Keratinocyte (primary cell): ENCODE data around the gene NKAPD1. TPM values are rescaled to one million over a fixed set of nuclear protein-coding genes. Genes with fewer than 3 reads are reported as not detected.

Experiments
- DNase-seq: peaks from one replicate; pipeline ENCODE4 v3.0.0-alpha.2; 2011; ENCODE audit warnings: low read depth, missing footprints, low spot score
- FAIRE-seq: peaks from 2 replicates; lab custom pipeline; 2011; peaks lifted over from hg19 to GRCh38; lab: Jason Lieb, UNC
- H2AFZ ChIP-seq: 2 replicates; pipeline ENCODE4 v1.6.0; 2012; ENCODE audit warnings: low read length, control low read depth, inconsistent platforms; ENCODE audit not compliant: control insufficient read depth
- H3K27ac ChIP-seq: 2 replicates; pipeline ENCODE4 v1.5.1; 2011; ENCODE audit warnings: low read length; ENCODE audit not compliant: control insufficient read depth, insufficient read depth
- H3K27me3 ChIP-seq: 3 replicates; pipeline ENCODE4 v1.6.0; 2011; ENCODE audit warnings: low read length; ENCODE audit not compliant: control insufficient read depth, insufficient read depth; ENCODE audit errors: extremely low read depth
- H3K36me3 ChIP-seq, 2 experiments: 2 replicates in 1 of 2; 3 replicates in 1 of 2; pipeline ENCODE4 v1.5.1; 2011; ENCODE audit warnings: low read length in 2 of 2, mild to moderate bottlenecking in 1 of 2; ENCODE audit not compliant: control insufficient read depth in 2 of 2, insufficient read depth in 2 of 2; ENCODE audit errors: extremely low read depth in 1 of 2
- H3K4me1 ChIP-seq: 3 replicates; pipeline ENCODE4 v1.5.1; 2011; ENCODE audit warnings: low read length; ENCODE audit not compliant: control insufficient read depth, insufficient read depth; ENCODE audit errors: extremely low read depth
- H3K4me2 ChIP-seq: 3 replicates; pipeline ENCODE4 v1.6.0; 2011; ENCODE audit warnings: low read depth, low read length; ENCODE audit not compliant: control insufficient read depth, insufficient read depth; ENCODE audit errors: extremely low read depth
- H3K4me3 ChIP-seq, 3 experiments: fragments of 200-600 bp in 1 of 3; sonication (generic) in 1 of 3; 2 replicates in 2 of 3; 3 replicates in 1 of 3; pipeline ENCODE4 v1.5.1; 2011 to 2016; ENCODE audit warnings: low read length in 3 of 3, mild to moderate bottlenecking in 3 of 3, control low read depth in 2 of 3, inconsistent platforms in 1 of 3, low read depth in 1 of 3, mixed read lengths in 1 of 3, mixed run types in 1 of 3, moderate library complexity in 1 of 3; ENCODE audit not compliant: control insufficient read depth in 2 of 3, insufficient read depth in 2 of 3; ENCODE audit errors: extremely low read depth in 1 of 3
- H3K79me2 ChIP-seq: 2 replicates; pipeline ENCODE4 v1.6.0; 2012; ENCODE audit warnings: low read length; ENCODE audit not compliant: control insufficient read depth, insufficient read depth
- H3K9ac ChIP-seq: 3 replicates; pipeline ENCODE4 v1.6.0; 2011; ENCODE audit warnings: low read length; ENCODE audit not compliant: control insufficient read depth, insufficient read depth; ENCODE audit errors: extremely low read depth
- H3K9me1 ChIP-seq: 3 replicates; pipeline ENCODE4 v1.6.0; 2011; ENCODE audit warnings: low read length; ENCODE audit not compliant: control insufficient read depth, insufficient read depth; ENCODE audit errors: extremely low read depth
- H3K9me3 ChIP-seq: 2 replicates; pipeline ENCODE4 v1.5.1; 2012; ENCODE audit warnings: low read depth, low read length; ENCODE audit not compliant: control insufficient read depth
- H4K20me1 ChIP-seq: 3 replicates; pipeline ENCODE4 v1.6.0; 2011; ENCODE audit warnings: low read length; ENCODE audit not compliant: control insufficient read depth, insufficient read depth; ENCODE audit errors: extremely low read depth
- CTCF ChIP-seq, 3 experiments: IDR thresholded peaks in 1 of 3; conservative IDR thresholded peaks in 1 of 3; optimal IDR thresholded peaks in 1 of 3; 2 replicates in 2 of 3; 3 replicates in 1 of 3; pipeline versions ENCODE3 to v1.5.1; 2011; ENCODE audit warnings: low read length in 3 of 3, mild to moderate bottlenecking in 3 of 3, moderate library complexity in 2 of 3, control low read depth in 1 of 3, inconsistent platforms in 1 of 3; ENCODE audit not compliant: insufficient read depth in 2 of 3; ENCODE audit errors: extremely low read depth in 1 of 3
- EZH2 ChIP-seq: IDR thresholded peaks from one replicate; pipeline ENCODE4 v1.6.1; 2012; ENCODE audit warnings: inconsistent platforms, mild to moderate bottlenecking, low read length, moderate library complexity
- dilution Hi-C: fragments of 300-500 bp; cut with MboI; formaldehyde crosslinking; loops from one replicate; pipeline ENCODE4 v1.7.0; 2020; ENCODE audit warnings: low sequenced_read_pairs; ENCODE audit not compliant: extremely low pct_ligation_motif_present
- polyA plus RNA-seq, 5 experiments: library from polyadenylated mRNA; depleted of rRNA in 3 of 5; stranded (reverse) in 3 of 5; stranded (forward) in 1 of 5; unstranded in 1 of 5; fragments of >200 nt; gene quantifications; 1 replicate in 1 of 5; 2 replicates in 3 of 5; 3 replicates in 1 of 5; pipeline versions ENCODE4 v1.2.1 to v1.2.3, GENCODE V29; 2011 to 2012; ENCODE audit warnings: missing spikeins in 2 of 5, low read depth in 1 of 5, low replicate concordance in 1 of 5

Gene NKAPD1
- polyA plus RNA-seq, 1 donor (not counting 4 experiments of a cell fraction or from before 2014, with no cell fraction given): 18.9 TPM

GRCh38 chr11:112057170-112057569, 16.9 kb upstream of the NKAPD1 start:
- FAIRE-seq: no peak
- dilution Hi-C loops: no loop called here

GRCh38 chr11:112058103-112058502, 16.0 kb upstream of the NKAPD1 start:
- Histone ChIP-seq H4K20me1 (no peaks in the 10 kb centered on the region), H3K9ac (no peak overlapping the region), H3K79me2 (no peaks in the 10 kb centered on the region), H3K36me3 (peaks cover 8 to 11% of the 10 kb centered on the region in 2 experiments), H3K27me3 (no peaks in the 10 kb centered on the region), H3K9me3 (no peaks in the 10 kb centered on the region), H3K27ac (no peak overlapping the region), H3K4me3 (no peak overlapping the region), H2AFZ (no peak overlapping the region), H3K4me1 (no peaks in the 10 kb centered on the region), H3K4me2 (no peak overlapping the region), H3K9me1 (no peaks in the 10 kb centered on the region)
- no peak for TF ChIP-seq EZH2
- TF ChIP-seq CTCF (optimal IDR thresholded peaks at IDR 0.05 in 1 of 3, IDR thresholded peaks at IDR 0.05 in 1 of 3, conservative IDR thresholded peaks at IDR 0.05 in 1 of 3; ENCODE audit: extremely low read depth in 1 of 3, insufficient read depth in 2 of 3, low read length in 3 of 3): no peak
- dilution Hi-C loops: no loop called here
- FAIRE-seq: no peak
- DNase-seq: no peak

More at GRCh38 chr11:112057170-112057569, 16.9 kb upstream of the NKAPD1 start:
- Histone ChIP-seq H3K79me2 (no peaks in the 10 kb centered on the region), H2AFZ (no peak overlapping the region), H4K20me1 (no peaks in the 10 kb centered on the region), H3K9ac (no peak overlapping the region), H3K4me3 (no peak overlapping the region), H3K27me3 (no peaks in the 10 kb centered on the region), H3K9me1 (no peaks in the 10 kb centered on the region), H3K36me3 (peaks cover 11 to 14% of the 10 kb centered on the region in 2 experiments), H3K9me3 (no peaks in the 10 kb centered on the region), H3K27ac (no peak overlapping the region), H3K4me1 (no peaks in the 10 kb centered on the region), H3K4me2 (no peak overlapping the region)
- TF ChIP-seq CTCF (optimal IDR thresholded peaks at IDR 0.05 in 1 of 3, IDR thresholded peaks at IDR 0.05 in 1 of 3, conservative IDR thresholded peaks at IDR 0.05 in 1 of 3; ENCODE audit: extremely low read depth in 1 of 3, insufficient read depth in 2 of 3, low read length in 3 of 3) (no peak), EZH2 (no peak)
- DNase-seq: no peak
